ENCODE results near the gene EHD4.

EHD4 gene

GRCh38 chr15:41966414-41966812 lies 5.9 kb downstream of the EHD4 start:
- TF ChIP-seq POLR2AphosphoS5 (IDR thresholded peaks at IDR 0.05; ENCODE audit: low read depth, low read length) (no peak), TAF1 (IDR thresholded peaks at IDR 0.05; ENCODE audit: borderline replicate concordance, insufficient read depth, low read length) (no peak), FOXP2 (optimal IDR thresholded peaks at IDR 0.05; ENCODE audit: borderline replicate concordance, extremely low read depth, extremely low read length, insufficient read depth) (no peak), SIN3A (IDR thresholded peaks at IDR 0.05; ENCODE audit: borderline replicate concordance, insufficient read depth, low read length) (no peak)
- TF ChIP-seq, protein P1, sequence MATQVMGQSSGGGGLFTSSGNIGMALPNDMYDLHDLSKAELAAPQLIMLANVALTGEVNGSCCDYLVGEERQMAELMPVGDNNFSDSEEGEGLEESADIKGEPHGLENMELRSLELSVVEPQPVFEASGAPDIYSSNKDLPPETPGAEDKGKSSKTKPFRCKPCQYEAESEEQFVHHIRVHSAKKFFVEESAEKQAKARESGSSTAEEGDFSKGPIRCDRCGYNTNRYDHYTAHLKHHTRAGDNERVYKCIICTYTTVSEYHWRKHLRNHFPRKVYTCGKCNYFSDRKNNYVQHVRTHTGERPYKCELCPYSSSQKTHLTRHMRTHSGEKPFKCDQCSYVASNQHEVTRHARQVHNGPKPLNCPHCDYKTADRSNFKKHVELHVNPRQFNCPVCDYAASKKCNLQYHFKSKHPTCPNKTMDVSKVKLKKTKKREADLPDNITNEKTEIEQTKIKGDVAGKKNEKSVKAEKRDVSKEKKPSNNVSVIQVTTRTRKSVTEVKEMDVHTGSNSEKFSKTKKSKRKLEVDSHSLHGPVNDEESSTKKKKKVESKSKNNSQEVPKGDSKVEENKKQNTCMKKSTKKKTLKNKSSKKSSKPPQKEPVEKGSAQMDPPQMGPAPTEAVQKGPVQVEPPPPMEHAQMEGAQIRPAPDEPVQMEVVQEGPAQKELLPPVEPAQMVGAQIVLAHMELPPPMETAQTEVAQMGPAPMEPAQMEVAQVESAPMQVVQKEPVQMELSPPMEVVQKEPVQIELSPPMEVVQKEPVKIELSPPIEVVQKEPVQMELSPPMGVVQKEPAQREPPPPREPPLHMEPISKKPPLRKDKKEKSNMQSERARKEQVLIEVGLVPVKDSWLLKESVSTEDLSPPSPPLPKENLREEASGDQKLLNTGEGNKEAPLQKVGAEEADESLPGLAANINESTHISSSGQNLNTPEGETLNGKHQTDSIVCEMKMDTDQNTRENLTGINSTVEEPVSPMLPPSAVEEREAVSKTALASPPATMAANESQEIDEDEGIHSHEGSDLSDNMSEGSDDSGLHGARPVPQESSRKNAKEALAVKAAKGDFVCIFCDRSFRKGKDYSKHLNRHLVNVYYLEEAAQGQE (IDR thresholded peaks at IDR 0.05; ENCODE audit: insufficient read depth in 1 of 2, low read depth in 2 of 2, low read length in 2 of 2) = no peak

- TF ChIP-seq FOXP2 (optimal IDR thresholded peaks at IDR 0.05; ENCODE audit: borderline replicate concordance, extremely low read depth, extremely low read length, insufficient read depth) = no peak
Observed at GRCh38 chr15:41965441-41966413, 6.6 kb downstream of the EHD4 start.

DNA sequence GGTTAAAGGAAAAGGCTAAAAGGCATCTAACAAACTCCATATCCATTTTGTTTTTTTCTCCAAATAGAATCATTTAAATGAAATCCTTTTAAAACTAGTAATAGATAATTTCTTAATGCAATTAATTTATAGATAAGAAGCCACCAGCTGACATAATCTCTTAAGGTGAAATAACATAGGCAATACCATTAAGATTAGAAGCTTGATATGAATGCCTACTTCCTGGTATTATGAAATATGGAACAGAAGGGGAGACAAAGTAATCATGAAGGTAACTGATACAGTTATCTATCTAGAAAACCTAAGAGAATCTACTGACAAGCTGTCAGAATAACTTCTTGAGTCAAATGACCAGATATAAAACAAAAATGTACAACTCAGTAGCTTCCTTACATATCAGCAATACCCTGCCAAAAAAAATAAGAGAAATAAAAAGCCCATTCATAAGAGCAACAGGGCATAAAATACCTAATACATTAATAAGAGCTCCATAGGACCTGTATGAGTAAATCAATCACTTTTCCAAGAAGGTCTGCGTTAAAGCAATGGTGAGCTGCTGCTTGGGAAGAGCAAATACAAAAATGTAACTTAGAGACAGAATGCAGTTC lies 10.7 kb downstream of the EHD4 start:
- TF ChIP-seq FOXP2 (optimal IDR thresholded peaks at IDR 0.05; ENCODE audit: borderline replicate concordance, extremely low read depth, extremely low read length, insufficient read depth) (no peak), TAF1 (IDR thresholded peaks at IDR 0.05; ENCODE audit: borderline replicate concordance, insufficient read depth, low read length) (no peak), SIN3A (IDR thresholded peaks at IDR 0.05; ENCODE audit: borderline replicate concordance, insufficient read depth, low read length) (no peak)

GRCh38 chr15:41961001-41961518 lies 11.3 kb downstream of the EHD4 start:
- TF ChIP-seq TAF1 (IDR thresholded peaks at IDR 0.05; ENCODE audit: borderline replicate concordance, insufficient read depth, low read length) = no peak
- TF ChIP-seq, protein P1 (IDR thresholded peaks at IDR 0.05; ENCODE audit: insufficient read depth in 1 of 2, low read depth in 2 of 2, low read length in 2 of 2) = no peak

DNA sequence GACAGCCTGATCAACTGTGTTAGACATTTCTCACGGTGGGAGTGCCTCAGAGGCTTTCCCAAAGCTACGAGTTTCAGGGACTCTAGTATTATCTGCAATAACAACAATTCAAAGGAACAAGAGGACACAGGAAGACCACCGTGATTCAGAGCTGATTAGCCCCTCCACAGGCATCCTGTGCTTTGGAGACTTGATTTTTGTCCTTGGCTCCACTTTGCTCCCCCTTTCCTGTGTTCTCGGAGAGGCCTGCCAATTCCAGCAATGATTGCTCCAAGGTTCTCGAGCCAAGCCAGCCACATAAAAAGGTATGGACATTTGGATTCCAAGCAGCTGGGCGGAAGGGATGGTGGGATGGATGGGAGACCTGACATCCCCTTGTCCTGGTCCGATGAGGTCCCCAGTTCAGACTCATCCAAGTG lies 14.3 kb downstream of the EHD4 start:
- no peak for TF ChIP-seq POLR2AphosphoS5 (IDR thresholded peaks at IDR 0.05; ENCODE audit: low read depth, low read length)
- TF ChIP-seq TAF1 (IDR thresholded peaks at IDR 0.05; ENCODE audit: borderline replicate concordance, insufficient read depth, low read length) = no peak
- TF ChIP-seq FOXP2 (optimal IDR thresholded peaks at IDR 0.05; ENCODE audit: borderline replicate concordance, extremely low read depth, extremely low read length, insufficient read depth) = no peak
- TF ChIP-seq, protein P1 (IDR thresholded peaks at IDR 0.05; ENCODE audit: insufficient read depth in 1 of 2, low read depth in 2 of 2, low read length in 2 of 2) = no peak
- no peak for TF ChIP-seq SIN3A (IDR thresholded peaks at IDR 0.05; ENCODE audit: borderline replicate concordance, insufficient read depth, low read length)

Data from PFSK-1 (cell line).